Kidney epithelial cell (primary cell): ENCODE data around the gene H19. TPM values are rescaled to one million over a fixed set of nuclear protein-coding genes. Genes with fewer than 3 reads are reported as not detected.

Experiments used
- DNase-seq: peaks from one replicate; pipeline ENCODE4 v3.0.0-alpha.2; 2010; ENCODE audit warnings: low read depth
- H3K27me3 ChIP-seq: 2 replicates; pipeline ENCODE4 v1.6.0; 2011; ENCODE audit warnings: low read length; ENCODE audit not compliant: control insufficient read depth, insufficient read depth
- H3K36me3 ChIP-seq: 2 replicates; pipeline ENCODE4 v1.5.1; 2011; ENCODE audit warnings: low read length; ENCODE audit not compliant: control insufficient read depth, insufficient read depth
- H3K4me3 ChIP-seq: 2 replicates; pipeline ENCODE4 v1.5.1; 2011; ENCODE audit warnings: low read depth, mild to moderate bottlenecking, control low read depth, low read length
- CTCF ChIP-seq: IDR thresholded peaks from 2 replicates; pipeline ENCODE4 v1.5.1; 2011; ENCODE audit warnings: mild to moderate bottlenecking, moderate library complexity, low read length, control low read depth, inconsistent platforms; ENCODE audit not compliant: insufficient read depth, poor library complexity, severe bottlenecking
- total RNA-seq: library from RNA; depleted of rRNA; stranded (reverse); fragments of >200 nt; gene quantifications from 2 replicates; pipeline ENCODE4 v1.2.3, GENCODE V29; 2015

The H19 gene
- total RNA-seq, 1 donor from 2014 or later = 78.8 TPM

GRCh38 chr11:1990872-1991578 lies 6.6 kb downstream of the H19 start:
- TF ChIP-seq CTCF = no peak
- Histone ChIP-seq H3K27me3 (no peaks in the 10 kb centered on the region), H3K4me3 (no peak overlapping the region), H3K36me3 (no peaks in the 10 kb centered on the region)
- DNase-seq = no peak

GRCh38 chr11:1989953-1990352 lies 7.7 kb downstream of the H19 start:
- no peak for DNase-seq
- no peak for TF ChIP-seq CTCF
- Histone ChIP-seq H3K36me3 (no peaks in the 10 kb centered on the region), H3K27me3 (no peaks in the 10 kb centered on the region), H3K4me3 (no peak overlapping the region)

GRCh38 chr11:1988667-1989317 lies 8.8 kb downstream of the H19 start:
- H3K4me3 ChIP-seq = no peak overlapping the region
- no peaks in the 10 kb centered on the region for H3K27me3 ChIP-seq
- no peaks in the 10 kb centered on the region for H3K36me3 ChIP-seq
- no peak for TF ChIP-seq CTCF
- no peak for DNase-seq

GRCh38 chr11:1988174-1988573 lies 9.5 kb downstream of the H19 start:
- Histone ChIP-seq H3K27me3 (no peaks in the 10 kb centered on the region), H3K4me3 (no peak overlapping the region), H3K36me3 (no peaks in the 10 kb centered on the region)
- TF ChIP-seq CTCF = no peak
- no peak for DNase-seq

GRCh38 chr11:1987024-1987423 lies 10.6 kb downstream of the H19 start:
- no peak overlapping the region for H3K4me3 ChIP-seq
- no peaks in the 10 kb centered on the region for H3K36me3 ChIP-seq
- TF ChIP-seq CTCF = no peak
- no peak for DNase-seq
- no peaks in the 10 kb centered on the region for H3K27me3 ChIP-seq

- Histone ChIP-seq H3K27me3 (no peaks in the 10 kb centered on the region), H3K36me3 (no peaks in the 10 kb centered on the region), H3K4me3 (no peak overlapping the region)
- no peak for DNase-seq
- no peak for TF ChIP-seq CTCF
Measured at GRCh38 chr11:1983601-1983961, 14.1 kb downstream of the H19 start.
